AG04450 (cell line): ENCODE data around the gene FAM107B. TPM values are rescaled to one million over a fixed set of nuclear protein-coding genes. Genes with fewer than 3 reads are reported as not detected.

Source experiments
- CTCF ChIA-PET: fragments of 300-600, 350-600 bp; formaldehyde crosslinking; extraction: SDS; loops from one replicate; lab custom pipeline; 2022; ENCODE audit warnings: antibody characterized with exemption, inconsistent platforms; lab: Charles Lee
- POLR2A ChIA-PET: fragments of 350-600 bp; formaldehyde crosslinking; extraction: SDS; loops from one replicate; lab custom pipeline; 2021; ENCODE audit warnings: antibody characterized with exemption, inconsistent platforms; lab: Yijun Ruan, JAX
- DNase-seq: peaks from one replicate; pipeline ENCODE4 v3.0.0-alpha.2; 2011; ENCODE audit warnings: low read depth, low spot score
- H3K27ac ChIP-seq: one replicate; pipeline ENCODE4 v1.5.1; 2012; ENCODE audit warnings: low read depth, low read length, control low read depth
- H3K27me3 ChIP-seq: one replicate; pipeline ENCODE4 v1.6.0; 2012; ENCODE audit warnings: low read length; ENCODE audit not compliant: control insufficient read depth, insufficient read depth
- H3K4me3 ChIP-seq: 2 replicates; pipeline ENCODE4 v1.5.1; 2011; ENCODE audit warnings: mild to moderate bottlenecking, low read depth, low read length, control low read depth
- H3K9me3 ChIP-seq: 2 replicates; pipeline ENCODE4 v1.5.1; 2012; ENCODE audit warnings: low read length; ENCODE audit not compliant: control insufficient read depth, insufficient read depth
- CTCF ChIP-seq: IDR thresholded peaks from 2 replicates; pipeline ENCODE4 v1.5.1; 2011; ENCODE audit warnings: low read depth, low read length, control low read depth, inconsistent platforms
- polyA plus RNA-seq: library from polyadenylated mRNA; depleted of rRNA; stranded (reverse); fragments of >200 nt; gene quantifications from 2 replicates; pipeline ENCODE4 v1.2.3, GENCODE V29; 2011

The FAM107B gene
- polyA plus RNA-seq, 1 experiment: 41.4 TPM

- Histone ChIP-seq H3K9me3 (no peaks in the 10 kb centered on the region), H3K4me3 (no peak overlapping the region), H3K27me3 (no peaks in the 10 kb centered on the region), H3K27ac (no peak overlapping the region)
- ChIA-PET POLR2A (interaction anchor here (1.4 kb wide), 1 partner anchor 9 kb away, joined by 6 read pairs; no protein-coding TSS in a partner anchor), CTCF (interaction anchor here (1.5 to 2.7 kb wide), 2 partner anchors 23 to 244 kb away, joined by 3 to 8 read pairs; no protein-coding TSS in a partner anchor)
- no peak for TF ChIP-seq CTCF
- no peak for DNase-seq
Measured at GRCh38 chr10:14579405-14579804, 195.3 kb downstream of the FAM107B start.

GRCh38 chr10:14578060-14578952, 196.4 kb downstream of the FAM107B start:
- TF ChIP-seq CTCF: no peak
- POLR2A ChIA-PET: interaction anchor here (0.5 to 1.4 kb wide), 3 partner anchors 10 to 80 kb away, joined by 3 to 6 read pairs (median 4); no protein-coding TSS in a partner anchor
- Histone ChIP-seq H3K9me3 (no peaks in the 10 kb centered on the region), H3K27ac (no peak overlapping the region), H3K4me3 (no peak overlapping the region; the same call in 1 of the 2 replicates), H3K27me3 (no peaks in the 10 kb centered on the region)
- CTCF ChIA-PET: interaction anchor here (1.5 to 2.7 kb wide), 2 partner anchors 21 to 245 kb away, joined by 3 to 8 read pairs; no protein-coding TSS in a partner anchor
- DNase-seq: no peak

DNA sequence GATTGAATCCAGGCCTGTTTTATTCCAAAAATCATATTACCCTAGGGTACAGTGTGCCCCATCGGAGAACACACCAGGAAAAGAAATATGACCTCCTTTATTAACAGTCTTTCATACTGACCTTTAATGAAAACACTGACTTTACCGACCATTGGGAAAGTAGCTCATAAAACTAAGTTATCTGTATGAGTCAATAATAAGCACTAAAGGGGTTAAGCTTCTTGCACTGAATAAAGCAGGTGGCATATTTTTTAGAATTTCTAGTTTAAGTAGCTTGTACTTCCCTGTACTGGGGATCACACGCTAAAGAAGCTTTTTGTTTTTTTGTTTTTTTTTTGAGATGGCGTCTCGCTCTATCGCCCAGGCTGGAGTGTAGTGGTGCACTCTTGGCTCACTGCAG, 199.8 kb downstream of the FAM107B start:
- ChIA-PET CTCF (interaction anchor here (1.2 kb wide), 1 partner anchor 17 kb away, joined by 4 read pairs; no protein-coding TSS in a partner anchor), POLR2A (no interaction called here)
- Histone ChIP-seq H3K9me3 (peaks cover 3% of the 10 kb centered on the region; the same call in 1 of the 2 replicates), H3K27ac (no peak overlapping the region), H3K27me3 (no peaks in the 10 kb centered on the region), H3K4me3 (no peak overlapping the region)
- DNase-seq: no peak
- TF ChIP-seq CTCF: no peak

- no peak for DNase-seq
- ChIA-PET POLR2A (interaction anchor here (0.7 kb wide), 1 partner anchor 31 kb away, joined by 6 read pairs; no protein-coding TSS in a partner anchor), CTCF (no interaction called here)
- no peak for TF ChIP-seq CTCF
- H3K27me3 ChIP-seq: no peaks in the 10 kb centered on the region
- peaks cover 3% of the 10 kb centered on the region; the same call in 1 of the 2 replicates for H3K9me3 ChIP-seq
- H3K4me3 ChIP-seq: no peak overlapping the region
- no peak overlapping the region for H3K27ac ChIP-seq
Measured at GRCh38 chr10:14574291-14574690, 200.4 kb downstream of the FAM107B start.
